Neutrophil (primary cell): ENCODE data around the gene PSMB8.
A peak's percentile ranks its signal among the peaks of the same experiment; 100 is the strongest.

ENCODE experiments used
- H3K27ac ChIP-seq: fragments of 200-600 bp; sonication (generic); 2 replicates; pipeline ENCODE4 v1.5.1; 2016; ENCODE audit warnings: mild to moderate bottlenecking, moderate library complexity
- H3K27me3 ChIP-seq: fragments of 200-600 bp; sonication (generic); 2 replicates; pipeline ENCODE4 v1.6.0; 2016; ENCODE audit warnings: mild to moderate bottlenecking
- H3K36me3 ChIP-seq: fragments of 200-600 bp; sonication (generic); 2 replicates; pipeline ENCODE4 v1.5.1; 2017
- H3K4me1 ChIP-seq, 2 experiments: fragments of 200-600 bp in 1 of 2; sonication (generic) in 1 of 2; 1 replicate in 1 of 2; 2 replicates in 1 of 2; pipeline versions ENCODE4 v1.5.1 to v1.6.1; 2013 to 2016; ENCODE audit warnings: low read depth in 1 of 2, low read length in 1 of 2, mild to moderate bottlenecking in 1 of 2, moderate library complexity in 1 of 2; ENCODE audit not compliant: control insufficient read depth in 1 of 2, insufficient read depth in 1 of 2
- H3K4me3 ChIP-seq, 2 experiments: fragments of 200-600 bp in 1 of 2; sonication (generic) in 1 of 2; 1 replicate in 1 of 2; 2 replicates in 1 of 2; pipeline ENCODE4 v1.5.1; 2013 to 2016; ENCODE audit warnings: low read depth in 1 of 2, low read length in 1 of 2, mild to moderate bottlenecking in 1 of 2, moderate library complexity in 1 of 2
- H3K9me3 ChIP-seq: fragments of 200-600 bp; sonication (generic); 2 replicates; pipeline ENCODE4 v1.5.1; 2016
- TF ChIP-seq, protein P1 (sequence below): fragments of 200-600 bp; sonication (generic); IDR thresholded peaks from 2 replicates; pipeline ENCODE4 v1.5.1; 2016; ENCODE audit warnings: antibody characterized with exemption

PSMB8 gene

DNA sequence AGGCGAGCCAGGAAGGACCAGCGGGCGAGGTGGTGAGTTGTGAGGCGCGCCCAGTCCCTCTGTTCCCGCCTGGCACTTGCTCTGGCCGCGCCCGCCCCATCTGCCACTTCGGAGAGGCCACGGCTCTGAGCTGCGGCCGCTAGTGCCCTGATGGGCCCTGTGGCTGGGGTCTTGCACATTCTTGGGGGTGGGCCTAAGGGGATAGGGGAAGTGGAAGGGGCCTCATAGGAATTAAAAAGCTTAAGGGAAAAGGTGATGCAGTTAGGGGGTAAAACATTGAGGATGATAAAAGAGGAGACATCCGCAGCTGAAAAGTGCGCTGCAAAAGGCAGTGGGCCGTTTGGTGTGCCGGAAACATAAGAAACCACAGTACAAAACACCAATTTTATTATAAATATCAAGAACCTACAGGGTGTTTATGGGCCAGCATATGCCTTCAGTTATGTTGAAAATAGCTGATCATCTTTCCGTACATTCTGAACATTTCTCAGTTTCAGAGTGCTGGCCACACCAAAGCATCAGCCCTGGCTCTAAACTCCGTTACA is 1.1 kb upstream of the PSMB8 start:
- TF ChIP-seq, protein P1, sequence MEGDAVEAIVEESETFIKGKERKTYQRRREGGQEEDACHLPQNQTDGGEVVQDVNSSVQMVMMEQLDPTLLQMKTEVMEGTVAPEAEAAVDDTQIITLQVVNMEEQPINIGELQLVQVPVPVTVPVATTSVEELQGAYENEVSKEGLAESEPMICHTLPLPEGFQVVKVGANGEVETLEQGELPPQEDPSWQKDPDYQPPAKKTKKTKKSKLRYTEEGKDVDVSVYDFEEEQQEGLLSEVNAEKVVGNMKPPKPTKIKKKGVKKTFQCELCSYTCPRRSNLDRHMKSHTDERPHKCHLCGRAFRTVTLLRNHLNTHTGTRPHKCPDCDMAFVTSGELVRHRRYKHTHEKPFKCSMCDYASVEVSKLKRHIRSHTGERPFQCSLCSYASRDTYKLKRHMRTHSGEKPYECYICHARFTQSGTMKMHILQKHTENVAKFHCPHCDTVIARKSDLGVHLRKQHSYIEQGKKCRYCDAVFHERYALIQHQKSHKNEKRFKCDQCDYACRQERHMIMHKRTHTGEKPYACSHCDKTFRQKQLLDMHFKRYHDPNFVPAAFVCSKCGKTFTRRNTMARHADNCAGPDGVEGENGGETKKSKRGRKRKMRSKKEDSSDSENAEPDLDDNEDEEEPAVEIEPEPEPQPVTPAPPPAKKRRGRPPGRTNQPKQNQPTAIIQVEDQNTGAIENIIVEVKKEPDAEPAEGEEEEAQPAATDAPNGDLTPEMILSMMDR, result peak; percentile 3
- Histone ChIP-seq H3K27ac (peak overlapping the region; percentile 97), H3K36me3 (peaks cover 79% of the 10 kb centered on the region), H3K27me3 (no peaks in the 10 kb centered on the region), H3K4me3 (peak overlapping the region; percentile 88 to 93), H3K9me3 (no peaks in the 10 kb centered on the region), H3K4me1 (peaks cover 63 to 64% of the 10 kb centered on the region in 2 experiments)

- Histone ChIP-seq H3K4me3 (peak overlapping the region; percentile 88 to 93), H3K27me3 (no peaks in the 10 kb centered on the region), H3K27ac (peak overlapping the region; percentile 97), H3K36me3 (peaks cover 64% of the 10 kb centered on the region), H3K9me3 (no peaks in the 10 kb centered on the region), H3K4me1 (peaks cover 59 to 64% of the 10 kb centered on the region in 2 experiments)
- TF ChIP-seq, protein P1, result peak; percentile 1
Measured at GRCh38 chr6:32843331-32843978, 392 bp downstream of the PSMB8 start.

DNA sequence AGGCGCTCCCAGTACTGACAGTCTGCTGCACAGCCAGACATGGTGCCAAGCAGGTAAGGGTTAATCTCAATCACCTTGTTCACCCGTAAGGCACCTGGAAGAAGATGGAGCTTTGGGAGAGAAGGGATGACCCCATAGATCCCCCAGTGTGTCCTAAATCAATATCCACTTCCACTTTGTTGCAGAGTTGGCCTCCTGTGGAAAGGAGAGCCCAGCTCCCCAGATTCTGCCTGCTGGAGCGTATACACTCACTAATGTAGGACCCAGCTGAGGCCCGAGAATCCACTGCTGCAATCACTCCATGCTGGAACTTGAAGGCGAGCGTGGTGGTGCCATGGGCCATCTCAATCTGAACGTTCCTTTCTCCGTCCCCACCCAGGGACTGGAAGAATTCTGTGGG is 1.2 kb downstream of the PSMB8 start:
- Histone ChIP-seq H3K4me1 (peaks cover 55 to 62% of the 10 kb centered on the region in 2 experiments), H3K36me3 (peaks cover 57% of the 10 kb centered on the region), H3K4me3 (peak overlapping the region; percentile 88 to 93)

DNA sequence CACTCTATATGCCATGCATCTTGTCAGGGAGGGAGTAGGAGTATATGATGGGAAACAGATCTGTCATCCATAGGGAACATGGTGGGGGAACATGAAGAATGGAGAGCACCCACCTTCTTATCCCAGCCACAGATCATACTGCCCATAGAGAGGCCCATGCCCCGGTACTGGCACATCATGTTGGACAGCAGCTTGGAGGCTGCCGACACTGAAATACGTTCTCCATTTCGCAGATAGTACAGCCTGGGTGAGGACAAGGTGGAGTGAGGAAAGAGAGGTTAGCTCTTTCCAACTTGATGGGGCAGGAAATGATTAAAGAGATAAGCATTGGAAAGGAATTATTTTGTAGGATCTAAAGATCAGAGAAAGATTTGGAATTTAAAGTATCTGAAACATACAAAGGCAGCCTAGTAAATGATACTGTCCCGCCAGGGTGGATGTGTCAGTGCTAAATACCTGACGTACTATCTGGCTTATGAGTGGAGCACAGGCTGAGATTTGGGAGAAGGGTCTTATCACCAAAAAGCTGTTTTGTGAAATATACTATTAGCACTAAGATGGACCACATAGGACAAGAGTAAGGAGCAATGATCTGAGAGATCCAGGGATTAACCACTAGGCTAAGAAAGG is 1.7 kb downstream of the PSMB8 start:
- peaks cover 52% of the 10 kb centered on the region for H3K36me3 ChIP-seq
- peak overlapping the region; percentile 97 for H3K27ac ChIP-seq
- TF ChIP-seq, protein P1, result no peak
- H3K9me3 ChIP-seq, result no peaks in the 10 kb centered on the region
- H3K4me3 ChIP-seq, result peak overlapping the region; percentile 88 to 93
- H3K4me1 ChIP-seq, result peaks cover 55 to 62% of the 10 kb centered on the region in 2 experiments
- H3K27me3 ChIP-seq, result no peaks in the 10 kb centered on the region

More for the DNA sequence above, 1.2 kb downstream of the PSMB8 start:
- H3K27ac ChIP-seq, result peak overlapping the region; percentile 97
- no peaks in the 10 kb centered on the region for H3K9me3 ChIP-seq
- H3K27me3 ChIP-seq, result no peaks in the 10 kb centered on the region
- TF ChIP-seq, protein P1, result no peak

DNA sequence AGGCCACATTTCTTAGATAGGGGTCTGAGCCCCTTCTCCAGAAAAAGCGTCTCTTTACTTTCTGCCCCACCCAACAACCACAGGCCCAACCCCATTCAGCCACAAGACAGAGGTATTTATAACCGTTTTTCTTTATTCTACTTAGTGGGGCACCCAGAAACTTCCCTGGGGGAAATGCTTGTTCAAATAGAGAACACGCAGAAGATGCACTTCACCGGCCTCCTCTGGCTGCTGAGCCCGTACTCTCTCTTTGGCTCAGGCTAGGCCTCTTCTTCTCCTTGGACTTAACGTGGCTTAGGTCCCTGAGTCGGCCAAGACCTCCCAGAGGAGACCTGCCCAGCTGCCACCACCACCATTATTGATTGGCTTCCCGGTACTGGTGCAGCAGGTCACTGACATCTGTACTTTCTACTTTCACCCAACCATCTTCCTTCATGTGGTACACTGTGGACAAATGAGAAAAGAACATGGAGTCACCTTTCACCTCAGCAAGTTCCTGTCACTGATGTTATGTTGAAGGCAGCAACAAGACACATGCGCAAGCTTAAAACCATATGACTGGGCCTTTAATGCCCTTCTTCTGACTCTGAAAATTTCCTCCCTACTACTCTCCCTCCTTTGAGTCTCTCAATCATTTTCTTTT is 3.1 kb downstream of the PSMB8 start:
- Histone ChIP-seq H3K27me3 (no peaks in the 10 kb centered on the region), H3K27ac (peak overlapping the region; percentile 98), H3K36me3 (peaks cover 52% of the 10 kb centered on the region), H3K9me3 (no peaks in the 10 kb centered on the region), H3K4me1 (peaks cover 41 to 48% of the 10 kb centered on the region in 2 experiments), H3K4me3 (no peak overlapping the region)
- TF ChIP-seq, protein P1, result no peak
